Testis (tissue), 3 donors: ENCODE measurements around the gene RAET1E. TPM values are rescaled to one million over a fixed set of nuclear protein-coding genes. Genes with fewer than 3 reads are reported as not detected.
A peak's percentile ranks its signal among the peaks of the same experiment; 100 is the strongest.

ENCODE experiments used
- DNase-seq: peaks from one replicate; pipeline ENCODE4 v3.0.0-alpha.2; 2019
- H3K27ac ChIP-seq, 2 donors: fragments of 200-600 bp; sonication (generic); one replicate each; pipeline ENCODE4 v1.5.1; 2019
- H3K27me3 ChIP-seq: fragments of 200-600 bp; sonication (generic); one replicate; pipeline ENCODE4 v1.5.1; 2019
- H3K36me3 ChIP-seq: fragments of 200-600 bp; sonication (generic); one replicate; pipeline ENCODE4 v1.5.1; 2017; ENCODE audit warnings: low read depth; ENCODE audit errors: missing control alignments
- H3K4me1 ChIP-seq: fragments of 200-600 bp; sonication (generic); one replicate; pipeline ENCODE4 v1.5.1; 2019
- H3K4me3 ChIP-seq, 2 donors: fragments of 200-600 bp; sonication (generic); one replicate each; pipeline ENCODE4 v1.5.1; 2017 to 2019
- H3K9me3 ChIP-seq: fragments of 200-600 bp; sonication (generic); one replicate; pipeline ENCODE4 v1.5.1; 2017
- CTCF ChIP-seq, 3 experiments: fragments of 450-650 bp in 2 of 3; fragments of 200-600 bp in 1 of 3; sonication (generic) in 1 of 3; IDR thresholded peaks; one replicate each; pipeline ENCODE4 v1.5.1; 2016 to 2019; ENCODE audit warnings: antibody characterized with exemption in 3 of 3, mild to moderate bottlenecking in 2 of 3, moderate library complexity in 1 of 3
- POLR2A ChIP-seq: fragments of 450-650 bp; IDR thresholded peaks from one replicate; pipeline ENCODE4 v1.6.1; 2017; ENCODE audit warnings: antibody characterized with exemption, mild to moderate bottlenecking, moderate library complexity
- WGBS, 2 donors: methylation state at CpG; one replicate each; pipeline ENCODE4 v1.1.5; 2018; 5-methylcytosine and 5-hydroxymethylcytosine counted together
- intact Hi-C: fragments of 100-400 bp; cut with DNase I; formaldehyde crosslinking; loops from one replicate; pipeline ENCODE4 v1.15.1; 2023; ENCODE audit warnings: low total_unique reads
- polyA plus RNA-seq: library from polyadenylated mRNA; stranded (reverse); fragments of 350-450 nt; fragmentation: Illumina TruSeq; extraction: RNeasy Lipid Tissue Mini Kit (QIAGEN cat#74804); gene quantifications from one replicate; pipeline ENCODE4 v1.2.3, GENCODE V29; 2014; ENCODE audit warnings: low read depth, low replicate concordance; ENCODE audit not compliant: insufficient read depth
- total RNA-seq, 2 donors: library from RNA; depleted of rRNA; stranded (reverse); fragments of >200 nt; gene quantifications; one replicate each; pipeline ENCODE4 v1.2.3, GENCODE V29; 2016

Gene RAET1E
- total and polyA plus RNA-seq, 3 donors from 2014 or later = 0.30 to 0.31 (median 0.31) TPM

DNA sequence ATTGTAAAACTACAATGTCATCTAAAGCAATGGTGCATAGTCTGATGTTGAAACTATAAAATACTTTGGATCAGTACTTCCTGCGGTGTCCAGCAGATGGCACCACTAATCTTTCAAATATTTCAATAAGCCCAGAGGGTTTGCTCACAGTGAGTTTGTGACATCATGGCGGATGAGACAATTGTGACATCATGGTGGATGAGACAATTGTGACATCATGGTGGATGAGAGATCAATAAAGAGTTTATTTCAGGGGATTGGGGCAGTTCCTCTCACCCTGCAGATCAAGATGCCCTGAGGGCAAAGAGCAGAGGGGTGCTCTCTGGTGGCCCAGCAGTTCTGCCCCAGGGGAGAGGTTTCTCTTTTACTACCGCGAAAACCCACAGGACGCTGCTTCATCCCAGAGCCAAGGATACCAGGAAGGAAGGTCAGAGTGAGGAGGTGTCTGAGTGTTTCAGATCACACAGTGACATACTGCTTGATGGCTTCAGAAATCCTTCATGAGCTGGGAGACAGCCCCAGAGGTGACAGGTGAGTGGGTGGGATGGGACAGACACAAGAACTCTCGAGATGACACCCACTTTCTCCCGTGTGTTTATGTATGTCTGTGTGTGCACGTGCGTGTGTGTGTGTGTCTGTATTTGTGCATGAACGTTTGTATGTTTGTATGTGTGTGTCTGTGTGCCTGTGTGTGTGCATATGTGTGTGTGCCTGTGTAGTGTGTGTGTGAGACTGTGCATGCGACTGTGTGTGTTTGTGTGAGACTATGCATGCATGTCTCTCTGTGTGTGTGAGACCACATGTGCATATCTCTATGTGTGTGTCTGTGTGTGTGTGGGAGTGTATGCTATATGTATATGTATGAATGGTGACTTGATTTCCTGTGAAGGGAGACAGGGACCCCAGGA lies 36.6 kb upstream of the RAET1E start:
- Histone ChIP-seq H3K9me3 (no peaks in the 10 kb centered on the region), H3K4me3 (no peak overlapping the region), H3K4me1 (peaks cover 10% of the 10 kb centered on the region), H3K27ac (no peak overlapping the region), H3K36me3 (no peaks in the 10 kb centered on the region), H3K27me3 (peaks cover 7% of the 10 kb centered on the region)
- intact Hi-C loops = no loop called here
- TF ChIP-seq CTCF (IDR thresholded peaks at IDR 0.05) (peak; percentile 77 to 88 (median 86)), POLR2A (no peak)
- DNase-seq = peak; percentile 85
- 48 to 52% methylated on average over 11 of the region's 11 CpGs for WGBS, 2 donors

GRCh38 chr6:149933461-149933860 lies 35.5 kb upstream of the RAET1E start:
- Histone ChIP-seq H3K9me3 (no peaks in the 10 kb centered on the region), H3K27ac (no peak overlapping the region), H3K27me3 (no peaks in the 10 kb centered on the region), H3K4me3 (no peak overlapping the region), H3K4me1 (peaks cover 4% of the 10 kb centered on the region), H3K36me3 (no peaks in the 10 kb centered on the region)
- TF ChIP-seq POLR2A (no peak), CTCF (IDR thresholded peaks at IDR 0.05) (no peak)
- intact Hi-C loops = no loop called here
- 45 to 51% methylated on average over 3 of the region's 3 CpGs for WGBS, 2 donors
- DNase-seq = no peak

DNA sequence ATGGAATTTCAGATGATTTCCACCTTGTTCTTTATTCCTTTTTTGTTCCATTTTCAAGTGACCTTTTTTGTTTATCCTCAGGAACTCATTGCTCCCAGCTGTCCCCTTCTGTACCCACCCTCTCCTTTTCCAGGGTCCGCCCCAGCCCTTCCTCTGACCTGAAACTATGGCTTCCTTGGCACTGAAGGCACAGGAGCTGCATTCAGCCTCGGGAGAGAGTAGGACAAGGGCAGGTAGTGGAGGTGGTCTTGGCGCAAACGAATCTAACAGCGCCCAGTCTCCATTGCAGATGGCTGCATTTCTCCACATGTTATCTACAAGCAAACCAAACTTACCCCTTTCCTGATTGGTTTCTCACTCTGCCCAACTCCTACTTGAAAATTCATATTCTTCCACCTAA lies 35.1 kb upstream of the RAET1E start:
- TF ChIP-seq CTCF (IDR thresholded peaks at IDR 0.05) (no peak), POLR2A (no peak)
- intact Hi-C loops = no loop called here
- no peak overlapping the region for H3K27ac ChIP-seq
- no peaks in the 10 kb centered on the region for H3K36me3 ChIP-seq
- WGBS, 2 donors = 55 to 78% methylated on average over 5 of the region's 5 CpGs
- H3K4me1 ChIP-seq = no peaks in the 10 kb centered on the region
- DNase-seq = no peak
- no peak overlapping the region for H3K4me3 ChIP-seq
- H3K27me3 ChIP-seq = no peaks in the 10 kb centered on the region
- no peaks in the 10 kb centered on the region for H3K9me3 ChIP-seq

GRCh38 chr6:149931501-149931900 lies 33.6 kb upstream of the RAET1E start:
- TF ChIP-seq CTCF (IDR thresholded peaks at IDR 0.05) (no peak), POLR2A (no peak)
- Histone ChIP-seq H3K9me3 (no peaks in the 10 kb centered on the region), H3K27ac (no peak overlapping the region), H3K27me3 (no peaks in the 10 kb centered on the region), H3K36me3 (no peaks in the 10 kb centered on the region), H3K4me1 (no peaks in the 10 kb centered on the region), H3K4me3 (no peak overlapping the region)
- WGBS, 2 donors = 79 to 81% methylated on average over 6 of the region's 6 CpGs
- intact Hi-C loops = no loop called here
- DNase-seq = no peak
